Measurements from ENCODE around the gene OR4K2.
"Not testable (repeated sequence)": the region's sequence is repeated elsewhere in the genome, so short reads cannot be mapped to it uniquely, and the experiment has no call there.

The OR4K2 gene, protein sequence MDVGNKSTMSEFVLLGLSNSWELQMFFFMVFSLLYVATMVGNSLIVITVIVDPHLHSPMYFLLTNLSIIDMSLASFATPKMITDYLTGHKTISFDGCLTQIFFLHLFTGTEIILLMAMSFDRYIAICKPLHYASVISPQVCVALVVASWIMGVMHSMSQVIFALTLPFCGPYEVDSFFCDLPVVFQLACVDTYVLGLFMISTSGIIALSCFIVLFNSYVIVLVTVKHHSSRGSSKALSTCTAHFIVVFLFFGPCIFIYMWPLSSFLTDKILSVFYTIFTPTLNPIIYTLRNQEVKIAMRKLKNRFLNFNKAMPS

DNA sequence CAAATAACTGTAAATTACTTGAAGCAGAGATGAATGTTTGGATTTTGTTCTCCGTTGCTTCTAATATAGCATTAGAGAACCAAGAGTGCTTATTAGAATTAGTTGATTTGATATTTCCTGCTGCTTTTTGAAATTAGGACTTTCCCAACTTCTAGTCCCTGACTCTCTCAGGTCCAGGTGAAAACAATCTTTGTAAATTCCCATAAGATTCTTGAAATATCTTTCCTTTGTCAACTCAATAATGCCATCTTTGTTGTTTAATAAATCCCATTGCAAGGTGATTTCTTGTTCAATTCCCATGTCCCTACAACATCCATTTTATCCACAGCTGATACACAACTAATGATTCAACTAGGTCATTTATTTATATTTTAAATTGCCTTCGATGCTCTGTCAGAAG is at the start of gene OR4K2:
OR4K2 (plus strand) TSS at position 301 of the 400 bp plus-strand sequence. CDS start 1,126 bp downstream, outside the sequence.
- DNase-seq = no peak

DNA sequence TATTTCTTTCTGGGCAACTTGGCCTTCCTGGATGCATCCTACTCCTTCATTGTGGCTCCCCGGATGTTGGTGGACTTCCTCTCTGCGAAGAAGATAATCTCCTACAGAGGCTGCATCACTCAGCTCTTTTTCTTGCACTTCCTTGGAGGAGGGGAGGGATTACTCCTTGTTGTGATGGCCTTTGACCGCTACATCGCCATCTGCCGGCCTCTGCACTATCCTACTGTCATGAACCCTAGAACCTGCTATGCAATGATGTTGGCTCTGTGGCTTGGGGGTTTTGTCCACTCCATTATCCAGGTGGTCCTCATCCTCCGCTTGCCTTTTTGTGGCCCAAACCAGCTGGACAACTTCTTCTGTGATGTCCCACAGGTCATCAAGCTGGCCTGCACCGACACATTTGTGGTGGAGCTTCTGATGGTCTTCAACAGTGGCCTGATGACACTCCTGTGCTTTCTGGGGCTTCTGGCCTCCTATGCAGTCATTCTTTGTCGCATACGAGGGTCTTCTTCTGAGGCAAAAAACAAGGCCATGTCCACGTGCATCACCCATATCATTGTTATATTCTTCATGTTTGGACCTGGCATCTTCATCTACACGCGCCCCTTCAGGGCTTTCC is 47.2 kb upstream of the OR4K2 start:
- not testable (repeated sequence) for DNase-seq

GRCh38 chr14:19828314-19828713 is 46.6 kb upstream of the OR4K2 start:
- no peak for DNase-seq

GRCh38 chr14:19834203-19834848 is 40.6 kb upstream of the OR4K2 start:
- DNase-seq = not testable (repeated sequence)

DNA sequence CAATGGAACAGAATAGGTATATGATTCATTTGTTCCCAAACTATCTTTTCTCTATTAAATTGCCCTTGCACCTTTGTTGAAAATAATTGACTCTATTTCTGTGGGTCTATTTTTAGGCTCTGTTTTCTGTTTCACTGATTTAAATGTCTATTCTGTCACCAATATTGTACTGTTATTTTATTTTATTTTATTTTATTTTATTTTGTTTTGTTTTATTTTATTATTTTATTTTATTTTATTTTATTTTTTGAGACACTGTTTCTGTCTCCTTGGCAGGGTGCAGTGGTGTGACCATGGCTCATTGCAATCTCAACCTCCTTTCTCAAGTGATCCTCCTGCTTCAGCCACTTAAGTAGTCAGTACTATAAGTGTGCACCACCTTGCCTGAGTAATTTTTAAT is 36.5 kb upstream of the OR4K2 start:
- DNase-seq = no peak

- no peak for DNase-seq
These were observed 23.6 kb upstream of the OR4K2 start for GRCh38 chr14:19851365-19851764.

GRCh38 chr14:19866061-19866669 is 8.8 kb upstream of the OR4K2 start:
- DNase-seq = not testable (repeated sequence)

- DNase-seq = no peak
These were observed 1.8 kb upstream of the OR4K2 start for GRCh38 chr14:19873178-19873577.

DNA sequence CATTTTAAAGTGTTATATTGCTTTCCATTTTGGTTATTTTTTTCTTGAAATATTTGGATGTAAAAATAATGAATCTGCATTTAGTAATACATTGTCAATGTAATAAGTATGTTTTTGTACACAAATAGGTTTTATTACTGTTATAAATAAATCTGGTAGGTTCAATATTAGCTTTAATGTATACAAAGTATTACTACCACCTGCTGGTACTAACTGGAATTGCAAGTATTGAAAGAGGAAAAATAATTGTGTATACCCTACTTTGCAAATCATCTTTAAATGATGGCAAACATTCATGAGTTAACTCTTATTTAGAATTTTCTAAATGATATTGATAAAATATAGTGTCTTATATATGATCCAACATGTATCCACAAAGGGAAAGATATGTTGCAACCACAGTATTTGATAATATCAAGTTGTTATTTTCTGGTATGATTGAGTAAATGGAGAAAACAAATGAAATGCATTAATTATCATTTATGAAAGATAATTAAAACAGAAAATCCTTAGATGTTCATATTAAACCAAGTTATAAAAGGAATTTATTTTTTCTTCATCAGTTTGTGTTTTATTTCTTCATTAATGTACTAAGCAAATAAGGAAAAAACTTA is 3.2 kb downstream of the OR4K2 start:
- DNase-seq = no peak

DNA sequence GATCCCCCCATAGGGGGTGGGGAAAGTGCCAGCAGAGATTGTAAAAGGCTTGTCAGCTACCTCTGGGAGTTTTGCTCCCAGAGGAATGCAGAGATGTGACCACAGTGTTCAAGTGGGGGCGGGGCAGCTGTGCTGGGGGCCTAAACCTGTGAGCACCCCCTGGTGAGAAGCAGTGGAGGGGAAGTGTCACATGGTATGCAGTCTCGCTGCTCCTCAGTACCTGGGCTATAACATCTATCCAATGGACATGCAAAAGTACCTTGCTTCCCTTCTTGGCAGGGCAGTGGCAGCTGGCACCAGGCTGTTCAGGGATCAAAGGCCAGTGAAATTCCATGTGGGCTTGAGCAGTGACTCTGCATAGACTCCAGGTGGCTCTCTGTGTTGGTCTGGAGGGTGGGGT is 20.3 kb downstream of the OR4K2 start:
- DNase-seq = no peak

GRCh38 chr14:19900999-19901398 is 26.1 kb downstream of the OR4K2 start:
- no peak for DNase-seq

- DNase-seq = no peak
These were observed 27.5 kb downstream of the OR4K2 start for GRCh38 chr14:19902409-19902808.

GRCh38 chr14:19906665-19907064 is 31.7 kb downstream of the OR4K2 start:
- no peak for DNase-seq

- DNase-seq = no peak
These were observed 36.2 kb downstream of the OR4K2 start for GRCh38 chr14:19911114-19911513.

GRCh38 chr14:19917243-19917642 is 42.3 kb downstream of the OR4K2 start:
- no peak for DNase-seq

DNA sequence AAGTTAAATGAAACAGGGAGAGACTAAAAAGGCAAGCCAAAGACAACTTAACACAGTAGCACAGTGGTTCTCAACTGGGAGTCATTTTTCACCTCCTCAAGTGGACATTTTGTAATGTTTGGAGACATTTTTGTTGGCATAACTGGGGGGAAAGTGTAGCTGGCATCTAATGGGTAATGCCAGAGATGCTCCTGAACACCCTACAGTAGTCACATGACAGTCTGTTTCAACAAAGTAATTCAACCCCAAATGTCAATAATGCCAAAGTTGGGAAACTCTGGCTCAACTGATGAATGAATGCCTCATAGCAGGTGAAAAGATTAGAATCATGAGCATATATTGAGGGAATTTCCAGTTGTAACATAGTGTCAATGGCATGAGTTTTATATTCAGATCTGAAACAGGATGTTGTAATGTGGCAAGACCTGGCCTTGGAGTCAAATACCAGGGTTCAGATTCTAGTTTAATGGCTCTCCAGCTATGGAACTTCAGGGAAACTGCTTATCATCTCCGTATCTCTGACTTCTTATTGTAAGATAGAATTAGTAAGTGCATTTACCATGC is 43.1 kb downstream of the OR4K2 start:
- DNase-seq = no peak

- DNase-seq = no peak
These were observed 43.8 kb downstream of the OR4K2 start for GRCh38 chr14:19918553-19919264.

- no peak for DNase-seq
These were observed 45.2 kb downstream of the OR4K2 start, which contains the start of gene OR4K5 for GRCh38 chr14:19920021-19920657. Gene OR4K5 (plus strand): TSS chr14:19920607. CDS start chr14:19920607, 0 bp downstream.

- DNase-seq = no peak
These were observed 55.7 kb downstream of the OR4K2 start, which contains the start of gene OR4K1 for GRCh38 chr14:19930617-19931016. Gene OR4K1 (plus strand): TSS chr14:19930917. CDS start chr14:19935667, 4,750 bp downstream.

All from activated naive CD4-positive, alpha-beta T cell treated with Interleukin-2 at 50 U/mL for 16 hours (primary cell).